Kidney (tissue), 14 donors: ENCODE results near the gene OGFOD1. TPM values are rescaled to one million over a fixed set of nuclear protein-coding genes. Genes with fewer than 3 reads are reported as not detected.

Experiments used
- DNase-seq, 5 donors: peaks; one replicate each; pipeline ENCODE4 v3.0.0-alpha.2; 2013 to 2020
- FAIRE-seq: peaks from 2 replicates; lab custom pipeline; 2012; peaks lifted over from hg19 to GRCh38; lab: Jason Lieb, UNC
- H3K27ac ChIP-seq, 2 donors: one replicate each; pipeline ENCODE4 v1.7.0; 2013; ENCODE audit warnings: low read depth in 2 of 2, low read length in 2 of 2, inconsistent platforms in 1 of 2
- H3K27me3 ChIP-seq: one replicate; pipeline ENCODE4 v1.7.1; 2013; ENCODE audit warnings: low read length, inconsistent platforms; ENCODE audit not compliant: control insufficient read depth, insufficient read depth
- H3K36me3 ChIP-seq, 3 donors: one replicate each; pipeline versions ENCODE4 v1.7.0 to v1.7.1; 2013; ENCODE audit warnings: low read length in 3 of 3, control low read depth in 1 of 3, inconsistent platforms in 1 of 3; ENCODE audit not compliant: insufficient read depth in 3 of 3, control insufficient read depth in 2 of 3
- H3K4me1 ChIP-seq, 3 donors: one replicate each; pipeline versions ENCODE4 v1.7.0 to v1.7.1; 2013; ENCODE audit warnings: low read length in 3 of 3, inconsistent platforms in 1 of 3, low read depth in 1 of 3; ENCODE audit not compliant: control insufficient read depth in 2 of 3, insufficient read depth in 2 of 3
- H3K4me3 ChIP-seq, 3 donors: one replicate each; pipeline versions ENCODE4 v1.7.0 to v1.8.1; 2013; ENCODE audit warnings: low read length in 3 of 3, control low read depth in 1 of 3, inconsistent platforms in 1 of 3
- H3K9ac ChIP-seq, 3 donors: one replicate each; pipeline versions ENCODE4 v1.7.0 to v1.7.1; 2013; ENCODE audit warnings: low read length in 3 of 3, control low read depth in 1 of 3, inconsistent platforms in 1 of 3
- H3K9me3 ChIP-seq, 3 donors: one replicate each; pipeline versions ENCODE4 v1.7.0 to v1.7.1; 2013; ENCODE audit warnings: low read length in 3 of 3, control low read depth in 1 of 3, inconsistent platforms in 1 of 3; ENCODE audit not compliant: control insufficient read depth in 2 of 3, insufficient read depth in 1 of 3
- intact Hi-C: fragments of 100-400 bp; cut with DNase I; formaldehyde crosslinking; loops from one replicate; pipeline ENCODE4 v1.11.1; 2022
- polyA plus RNA-seq: library from polyadenylated mRNA; stranded (reverse); fragments of 350-450 nt; fragmentation: Illumina TruSeq; extraction: RNeasy Lipid Tissue Mini Kit (QIAGEN cat#74804); gene quantifications from one replicate; pipeline ENCODE4 v1.2.3, GENCODE V29; 2014; ENCODE audit warnings: low read depth, low replicate concordance; ENCODE audit not compliant: insufficient read depth
- total RNA-seq: library from RNA; stranded (reverse); fragmentation: NEBNext Ultra II Directional; extraction: Animal tissue kit (Norgen Biotek cat#: 25700); gene quantifications from one replicate; pipeline ENCODE4 v1.2.1, GENCODE V29; 2021
- TF ChIP-seq, protein P1 (sequence below): IDR thresholded peaks from 3 replicates; pipeline ENCODE4 v1.5.1; 2012; ENCODE audit warnings: mild to moderate bottlenecking, moderate library complexity, borderline replicate concordance; ENCODE audit not compliant: insufficient read depth; ENCODE audit errors: extremely low read depth
- donor health status: control.
- donor health status: control.
- donor health status: control.
- donor health status: control.
- donor health status: control.
- donor health status: DM: yes; HTN: yes; CAD: no.
- donor health status: Normal renal cell carcinoma (clear cell type).

OGFOD1 gene
- total and polyA plus RNA-seq, 2 donors from 2014 or later: 16.1 to 39.4 TPM

DNA sequence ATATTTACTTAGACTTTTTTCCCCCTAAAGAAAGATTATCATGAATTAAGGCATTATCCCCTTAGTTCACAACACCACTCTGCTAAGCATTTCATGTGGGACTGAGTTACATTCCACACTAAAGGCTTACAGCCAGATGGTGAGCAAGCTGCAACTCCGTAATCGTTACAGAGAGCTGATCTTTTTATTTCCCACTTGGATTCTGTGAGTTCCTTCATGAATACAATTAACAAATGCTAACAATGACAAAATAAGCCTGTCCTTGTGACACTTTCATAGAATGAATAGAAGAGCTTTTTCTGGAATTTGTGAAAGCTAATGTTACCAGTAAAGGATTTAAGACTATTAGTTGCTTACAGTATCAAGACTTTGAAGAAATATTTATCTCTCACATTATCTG is 8.7 kb downstream of the OGFOD1 start:
- no peaks in the 10 kb centered on the region for H3K9me3 ChIP-seq
- TF ChIP-seq, protein P1, sequence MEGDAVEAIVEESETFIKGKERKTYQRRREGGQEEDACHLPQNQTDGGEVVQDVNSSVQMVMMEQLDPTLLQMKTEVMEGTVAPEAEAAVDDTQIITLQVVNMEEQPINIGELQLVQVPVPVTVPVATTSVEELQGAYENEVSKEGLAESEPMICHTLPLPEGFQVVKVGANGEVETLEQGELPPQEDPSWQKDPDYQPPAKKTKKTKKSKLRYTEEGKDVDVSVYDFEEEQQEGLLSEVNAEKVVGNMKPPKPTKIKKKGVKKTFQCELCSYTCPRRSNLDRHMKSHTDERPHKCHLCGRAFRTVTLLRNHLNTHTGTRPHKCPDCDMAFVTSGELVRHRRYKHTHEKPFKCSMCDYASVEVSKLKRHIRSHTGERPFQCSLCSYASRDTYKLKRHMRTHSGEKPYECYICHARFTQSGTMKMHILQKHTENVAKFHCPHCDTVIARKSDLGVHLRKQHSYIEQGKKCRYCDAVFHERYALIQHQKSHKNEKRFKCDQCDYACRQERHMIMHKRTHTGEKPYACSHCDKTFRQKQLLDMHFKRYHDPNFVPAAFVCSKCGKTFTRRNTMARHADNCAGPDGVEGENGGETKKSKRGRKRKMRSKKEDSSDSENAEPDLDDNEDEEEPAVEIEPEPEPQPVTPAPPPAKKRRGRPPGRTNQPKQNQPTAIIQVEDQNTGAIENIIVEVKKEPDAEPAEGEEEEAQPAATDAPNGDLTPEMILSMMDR: no peak
- H3K27me3 ChIP-seq: no peaks in the 10 kb centered on the region
- no peak overlapping the region for H3K27ac ChIP-seq
- no peak overlapping the region for H3K4me3 ChIP-seq
- FAIRE-seq (no peak), DNase-seq (no peak)
- peaks cover 0 to 32% (median 23%) of the 10 kb centered on the region in 3 donors for H3K36me3 ChIP-seq
- intact Hi-C loops: no loop called here
- no peak overlapping the region for H3K9ac ChIP-seq
- no peaks in the 10 kb centered on the region for H3K4me1 ChIP-seq

DNA sequence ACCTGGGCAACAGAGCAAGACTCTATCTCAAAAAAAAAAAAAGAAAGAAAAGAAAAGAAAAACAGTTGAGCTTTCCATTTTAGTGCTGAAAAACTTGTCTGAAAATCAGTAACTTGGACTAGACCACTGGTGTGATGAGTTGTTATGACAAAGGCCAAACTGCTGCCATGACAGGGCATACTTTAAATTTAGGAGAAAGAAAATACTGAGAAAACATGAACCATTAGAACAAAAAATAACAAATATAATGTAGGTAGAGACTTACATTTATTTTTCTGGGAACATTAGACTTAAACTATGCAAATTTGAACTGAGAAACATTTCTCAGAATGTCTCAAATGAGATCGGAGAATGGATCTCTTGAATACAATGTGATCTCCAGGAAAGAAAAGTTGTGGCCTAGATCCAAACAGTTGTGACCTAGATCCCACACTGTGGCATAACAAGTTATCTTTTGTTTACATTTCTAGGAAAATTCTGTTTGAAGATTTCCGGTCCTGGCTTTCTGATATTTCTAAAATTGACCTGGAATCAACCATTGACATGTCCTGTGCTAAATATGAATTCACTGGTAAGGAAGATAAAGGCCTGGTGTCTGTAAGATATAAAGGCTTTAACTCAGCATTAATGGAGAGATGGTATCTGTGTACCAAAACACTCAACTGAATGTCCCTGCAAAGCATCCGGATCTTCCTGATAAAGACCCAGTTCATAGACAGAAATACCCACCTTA is 10.9 kb downstream of the OGFOD1 start:
- H3K9ac ChIP-seq: no peak overlapping the region
- intact Hi-C loops: no loop called here
- no peak for DNase-seq
- no peak overlapping the region for H3K27ac ChIP-seq
- H3K4me1 ChIP-seq: no peaks in the 10 kb centered on the region
- no peaks in the 10 kb centered on the region for H3K9me3 ChIP-seq
- TF ChIP-seq, protein P1: no peak
- no peaks in the 10 kb centered on the region for H3K27me3 ChIP-seq
- H3K36me3 ChIP-seq: peaks cover 6 to 31% (median 26%) of the 10 kb centered on the region in 3 donors
- FAIRE-seq: no peak
- H3K4me3 ChIP-seq: no peak overlapping the region

DNA sequence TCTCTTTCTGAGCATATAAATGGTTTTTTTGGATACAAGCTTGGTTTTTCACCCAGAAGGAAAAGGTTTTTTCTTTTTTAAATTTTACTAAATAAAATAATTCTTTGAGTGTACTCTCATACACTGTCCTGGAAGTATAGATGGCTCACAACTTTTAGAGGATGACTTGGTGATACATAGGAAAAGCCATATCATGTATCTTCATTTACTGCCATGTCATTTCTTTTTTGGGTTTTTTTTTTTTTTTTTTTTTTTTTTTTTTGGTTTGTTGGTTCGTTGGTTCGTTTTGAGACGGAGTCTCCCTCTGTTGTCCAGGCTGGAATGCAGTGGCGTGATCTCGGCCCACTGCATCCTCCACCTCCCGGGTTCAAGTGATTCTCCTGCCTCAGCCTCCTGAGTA is 11.8 kb downstream of the OGFOD1 start:
- peaks cover 6 to 36% (median 31%) of the 10 kb centered on the region in 3 donors for H3K36me3 ChIP-seq
- H3K9me3 ChIP-seq: no peaks in the 10 kb centered on the region
- intact Hi-C loops: no loop called here
- H3K4me3 ChIP-seq: no peak overlapping the region
- no peak overlapping the region for H3K27ac ChIP-seq
- DNase-seq (no peak), FAIRE-seq (no peak)
- TF ChIP-seq, protein P1: no peak
- no peaks in the 10 kb centered on the region for H3K4me1 ChIP-seq
- no peak overlapping the region for H3K9ac ChIP-seq
- H3K27me3 ChIP-seq: no peaks in the 10 kb centered on the region
